IMR-90 (cell line): ENCODE measurements around the gene POU2AF1.

ENCODE experiments used
- BHLHE40 ChIP-seq: fragments of 150-350 bp; IDR thresholded peaks from 2 replicates; pipeline ENCODE4 v1.6.1; 2016; ENCODE audit warnings: mild to moderate bottlenecking, low read depth, low read length
- CHD1 ChIP-seq: IDR thresholded peaks from 2 replicates; pipeline ENCODE4 v1.6.1; 2012; ENCODE audit warnings: low read depth, low read length, improper control_type of control experiment
- CTCF ChIP-seq: conservative IDR thresholded peaks from 2 replicates; pipeline ENCODE4 v1.5.1; 2012; ENCODE audit warnings: mild to moderate bottlenecking, low read depth, low read length, improper control_type of control experiment
- ELK1 ChIP-seq: fragments of 150-350 bp; IDR thresholded peaks from 2 replicates; pipeline ENCODE4 v1.6.1; 2016; ENCODE audit warnings: low read depth, mild to moderate bottlenecking, low read length, moderate library complexity, borderline replicate concordance
- MXI1 ChIP-seq: IDR thresholded peaks from 2 replicates; pipeline ENCODE4 v1.6.1; 2012; ENCODE audit warnings: low read depth, mild to moderate bottlenecking, low read length, moderate library complexity, borderline replicate concordance
- POLR2A ChIP-seq: IDR thresholded peaks from 2 replicates; pipeline ENCODE4 v1.6.1; 2012; ENCODE audit warnings: mild to moderate bottlenecking, low read depth, low read length
- RAD21 ChIP-seq: IDR thresholded peaks from 2 replicates; pipeline ENCODE4 v1.6.1; 2012; ENCODE audit warnings: low read length, improper control_type of control experiment
- RCOR1 ChIP-seq: IDR thresholded peaks from 2 replicates; pipeline ENCODE4 v1.6.1; 2012; ENCODE audit warnings: mild to moderate bottlenecking, low read length, improper control_type of control experiment; ENCODE audit not compliant: insufficient replicate concordance
- SMC3 ChIP-seq: fragments of 150-350 bp; IDR thresholded peaks from 2 replicates; pipeline ENCODE4 v1.6.1; 2016; ENCODE audit warnings: low read depth, mild to moderate bottlenecking, antibody characterized with exemption, low read length, moderate library complexity
- USF2 ChIP-seq: fragments of 150-350 bp; IDR thresholded peaks from 2 replicates; pipeline ENCODE4 v1.6.1; 2017; ENCODE audit warnings: mild to moderate bottlenecking, antibody characterized with exemption, low read length, low read depth

GRCh38 chr11:111334532-111335502, 44.3 kb downstream of the POU2AF1 start:
- TF ChIP-seq CTCF (no peak), BHLHE40 (no peak), SMC3 (no peak), POLR2A (no peak), RAD21 (no peak), RCOR1 (no peak), MXI1 (no peak), ELK1 (no peak), USF2 (no peak), CHD1 (no peak)
